Mucosa of descending colon (tissue), 3 donors: Measurements from ENCODE around the gene SYT17. TPM values are rescaled to one million over a fixed set of nuclear protein-coding genes. Genes with fewer than 3 reads are reported as not detected.

Experiments
- ATAC-seq: fragments of 200-7000 bp; cut with Tn5 transposase; one replicate; pipeline ENCODE4 v1.9.1; 2020; ENCODE audit warnings: mild to moderate bottlenecking, moderate library complexity
- DNase-seq, 3 donors: peaks; one replicate each; pipeline ENCODE4 v3.0.0-alpha.2; 2020
- H3K36me3 ChIP-seq: fragments of 200-600 bp; one replicate; pipeline ENCODE4 v1.8.0; 2021; ENCODE audit warnings: low read depth, mild to moderate bottlenecking
- H3K4me1 ChIP-seq: fragments of 200-600 bp; one replicate; pipeline ENCODE4 v1.8.0; 2021; ENCODE audit warnings: low read depth, mild to moderate bottlenecking
- H3K4me3 ChIP-seq: fragments of 200-600 bp; one replicate; pipeline ENCODE4 v1.8.0; 2021; ENCODE audit warnings: mild to moderate bottlenecking
- H3K9me3 ChIP-seq: fragments of 200-600 bp; one replicate; pipeline ENCODE4 v1.8.0; 2021; ENCODE audit warnings: mild to moderate bottlenecking
- CTCF ChIP-seq: fragments of 200-600 bp; IDR thresholded peaks from one replicate; pipeline ENCODE4 v1.8.0; 2022; ENCODE audit warnings: antibody characterized with exemption, mild to moderate bottlenecking
- intact Hi-C, 2 donors: fragments of 100-400 bp; cut with DNase I in 1 of 2; cut with micrococcal nuclease in 1 of 2; formaldehyde crosslinking; loops; one replicate each; pipeline versions ENCODE4 v1.11.0 to v1.11.1; 2022; cut with DNase I, micrococcal nuclease
- total RNA-seq, 3 donors: library from RNA; stranded (reverse); fragmentation: NEBNext Ultra II Directional in 2 of 3; extraction: Animal tissue kit (Norgen Biotek cat#: 25700) in 2 of 3; gene quantifications; one replicate each; pipeline versions ENCODE4 v1.2.1 to v1.2.4, GENCODE V29; 2021 to 2023
- donor health status: DM: no; HTN: no; CAD: no; lungs with moderate emphysema.
- donor health status: DM: no; HTN: no; CAD: no.
- donor health status: DM: no; HTN: yes; CAD: no.

SYT17 gene
- total RNA-seq, 3 donors from 2014 or later, result 4.9 to 13.3 (median 5.9) TPM

GRCh38 chr16:19264123-19264673, 96.2 kb downstream of the SYT17 start:
- H3K4me3 ChIP-seq, result no peak overlapping the region
- intact Hi-C loops, result no loop called here
- ATAC-seq (no peak), DNase-seq (no peak)
- H3K4me1 ChIP-seq, result no peaks in the 10 kb centered on the region
- TF ChIP-seq CTCF, result no peak
- no peaks in the 10 kb centered on the region for H3K36me3 ChIP-seq
- H3K9me3 ChIP-seq, result no peaks in the 10 kb centered on the region

- no peak for TF ChIP-seq CTCF
- no peaks in the 10 kb centered on the region for H3K36me3 ChIP-seq
- no peak overlapping the region for H3K4me3 ChIP-seq
- H3K4me1 ChIP-seq, result no peaks in the 10 kb centered on the region
- intact Hi-C loops, result no loop called here
- H3K9me3 ChIP-seq, result no peaks in the 10 kb centered on the region
- no peak for ATAC-seq
- DNase-seq, result no peak
Measured at GRCh38 chr16:19265380-19265930, 97.4 kb downstream of the SYT17 start.

GRCh38 chr16:19266774-19267173, 98.7 kb downstream of the SYT17 start:
- ATAC-seq (no peak), DNase-seq (no peak)
- no peak for TF ChIP-seq CTCF
- H3K9me3 ChIP-seq, result no peaks in the 10 kb centered on the region
- no peak overlapping the region for H3K4me3 ChIP-seq
- no peaks in the 10 kb centered on the region for H3K4me1 ChIP-seq
- no peaks in the 10 kb centered on the region for H3K36me3 ChIP-seq
- intact Hi-C loops, result no loop called here

GRCh38 chr16:19269098-19269497, 101.1 kb downstream of the SYT17 start:
- ATAC-seq (no peak), DNase-seq (no peak)
- no peak for TF ChIP-seq CTCF
- Histone ChIP-seq H3K9me3 (no peaks in the 10 kb centered on the region), H3K4me1 (no peaks in the 10 kb centered on the region), H3K36me3 (no peaks in the 10 kb centered on the region), H3K4me3 (no peak overlapping the region)
- intact Hi-C loops, result no loop called here

GRCh38 chr16:19274165-19274797, 106.2 kb downstream of the SYT17 start:
- no peak overlapping the region for H3K4me3 ChIP-seq
- no peak for TF ChIP-seq CTCF
- DNase-seq (no peak), ATAC-seq (peak; percentile 68)
- intact Hi-C loops, result no loop called here
- no peaks in the 10 kb centered on the region for H3K9me3 ChIP-seq
- no peaks in the 10 kb centered on the region for H3K4me1 ChIP-seq
- H3K36me3 ChIP-seq, result no peaks in the 10 kb centered on the region
